SH-SY5Y (cell line): ENCODE results near the gene MSANTD1.

Experiments used
- GATA2 ChIP-seq: IDR thresholded peaks from 2 replicates; pipeline ENCODE4 v1.6.1; 2011; ENCODE audit warnings: mild to moderate bottlenecking, low read depth, low read length
- GATA3 ChIP-seq: IDR thresholded peaks from 2 replicates; pipeline ENCODE4 v1.6.1; 2011; ENCODE audit warnings: low read depth, mild to moderate bottlenecking, low read length, moderate library complexity

DNA sequence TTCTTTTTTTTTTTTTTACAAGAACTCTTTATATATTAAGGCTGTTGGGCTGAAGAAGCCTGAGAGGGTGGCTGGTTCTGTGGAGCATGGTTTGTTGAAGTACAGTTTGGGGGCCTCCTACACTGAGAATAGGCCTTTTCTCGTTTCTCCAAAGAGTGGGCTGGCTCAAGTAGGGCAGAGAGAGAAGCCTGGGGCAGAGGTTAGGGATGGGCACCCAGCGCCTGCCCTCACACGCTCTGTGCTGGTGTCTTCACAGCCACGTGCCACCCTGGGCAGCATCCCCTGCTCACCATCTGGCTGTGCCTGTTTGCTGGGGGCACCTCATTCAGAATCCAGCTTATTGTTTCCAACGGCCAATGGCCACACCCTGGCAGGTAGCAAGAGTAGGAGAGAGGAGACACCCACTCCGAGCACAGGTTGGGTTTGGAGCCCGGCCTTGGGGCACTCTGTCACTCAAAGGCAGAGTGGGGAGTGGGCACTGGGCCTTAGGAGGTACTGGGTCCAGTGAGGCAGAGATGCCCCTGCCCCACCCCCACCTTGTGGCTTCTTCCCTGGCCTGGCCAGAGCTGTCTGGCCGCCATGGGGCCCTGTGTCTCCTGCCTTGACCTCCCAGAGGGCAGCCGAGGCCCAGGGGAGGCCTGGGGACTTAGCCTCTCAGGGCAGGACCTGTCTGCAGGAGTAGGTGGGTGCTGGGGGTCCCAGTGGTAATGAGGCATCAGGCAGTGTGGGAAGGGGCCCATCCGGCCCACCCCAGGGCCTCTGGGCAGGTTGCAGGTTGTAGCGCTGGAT is 2.9 kb downstream of the MSANTD1 start:
- TF ChIP-seq GATA3 (no peak), GATA2 (no peak)
